ENCODE results near the gene F7. TPM values are rescaled to one million over a fixed set of nuclear protein-coding genes. Genes with fewer than 3 reads are reported as not detected.

F7 gene
- polyA plus RNA-seq, 2 of the 4 experiments (the other 2 are of a cell fraction): 0.26 to 0.65 TPM

- TF ChIP-seq POLR2A (IDR thresholded peaks at IDR 0.05; ENCODE audit: low read length): no peak
- TF ChIP-seq NR3C1 (IDR thresholded peaks at IDR 0.05): no peak
- TF ChIP-seq CBX8 (IDR thresholded peaks at IDR 0.05): no peak
- TF ChIP-seq HOXB13 (CRISPR knock-in tag; IDR thresholded peaks at IDR 0.05; ENCODE audit: low read depth): no peak
- TF ChIP-seq, protein P1, sequence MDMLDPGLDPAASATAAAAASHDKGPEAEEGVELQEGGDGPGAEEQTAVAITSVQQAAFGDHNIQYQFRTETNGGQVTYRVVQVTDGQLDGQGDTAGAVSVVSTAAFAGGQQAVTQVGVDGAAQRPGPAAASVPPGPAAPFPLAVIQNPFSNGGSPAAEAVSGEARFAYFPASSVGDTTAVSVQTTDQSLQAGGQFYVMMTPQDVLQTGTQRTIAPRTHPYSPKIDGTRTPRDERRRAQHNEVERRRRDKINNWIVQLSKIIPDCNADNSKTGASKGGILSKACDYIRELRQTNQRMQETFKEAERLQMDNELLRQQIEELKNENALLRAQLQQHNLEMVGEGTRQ (IDR thresholded peaks at IDR 0.05): no peak
- no peak for TF ChIP-seq RARB (CRISPR knock-in tag; IDR thresholded peaks at IDR 0.05)
- TF ChIP-seq MAFK (IDR thresholded peaks at IDR 0.05; ENCODE audit: partially characterized antibody): no peak
- TF ChIP-seq RNF2 (IDR thresholded peaks at IDR 0.05; ENCODE audit: borderline replicate concordance, low read depth): no peak
- no peak for TF ChIP-seq EP300 (IDR thresholded peaks at IDR 0.05)
- TF ChIP-seq, protein P2, sequence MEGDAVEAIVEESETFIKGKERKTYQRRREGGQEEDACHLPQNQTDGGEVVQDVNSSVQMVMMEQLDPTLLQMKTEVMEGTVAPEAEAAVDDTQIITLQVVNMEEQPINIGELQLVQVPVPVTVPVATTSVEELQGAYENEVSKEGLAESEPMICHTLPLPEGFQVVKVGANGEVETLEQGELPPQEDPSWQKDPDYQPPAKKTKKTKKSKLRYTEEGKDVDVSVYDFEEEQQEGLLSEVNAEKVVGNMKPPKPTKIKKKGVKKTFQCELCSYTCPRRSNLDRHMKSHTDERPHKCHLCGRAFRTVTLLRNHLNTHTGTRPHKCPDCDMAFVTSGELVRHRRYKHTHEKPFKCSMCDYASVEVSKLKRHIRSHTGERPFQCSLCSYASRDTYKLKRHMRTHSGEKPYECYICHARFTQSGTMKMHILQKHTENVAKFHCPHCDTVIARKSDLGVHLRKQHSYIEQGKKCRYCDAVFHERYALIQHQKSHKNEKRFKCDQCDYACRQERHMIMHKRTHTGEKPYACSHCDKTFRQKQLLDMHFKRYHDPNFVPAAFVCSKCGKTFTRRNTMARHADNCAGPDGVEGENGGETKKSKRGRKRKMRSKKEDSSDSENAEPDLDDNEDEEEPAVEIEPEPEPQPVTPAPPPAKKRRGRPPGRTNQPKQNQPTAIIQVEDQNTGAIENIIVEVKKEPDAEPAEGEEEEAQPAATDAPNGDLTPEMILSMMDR (IDR thresholded peaks at IDR 0.05): no peak
- TF ChIP-seq EHMT2 (IDR thresholded peaks at IDR 0.05; ENCODE audit: low read depth): no peak
- TF ChIP-seq CHD2 (IDR thresholded peaks at IDR 0.05; ENCODE audit: low read length, partially characterized antibody): no peak
- no peak for TF ChIP-seq KDM5A (IDR thresholded peaks at IDR 0.05)
- TF ChIP-seq NPAS2 (CRISPR knock-in tag; IDR thresholded peaks at IDR 0.05; ENCODE audit: borderline replicate concordance): no peak
- TF ChIP-seq FOSB (CRISPR knock-in tag; IDR thresholded peaks at IDR 0.05): no peak
- no peak for TF ChIP-seq GATA3 (IDR thresholded peaks at IDR 0.05; ENCODE audit: borderline replicate concordance)
- no peak for ATAC-seq
- no peak overlapping the region for H3K4me2 ChIP-seq
- H3K27ac ChIP-seq: no peak overlapping the region
- no peak for FAIRE-seq
- no peak overlapping the region for H3K4me3 ChIP-seq
- ChIA-PET CTCF (interaction anchor here (0.9 kb wide), 1 partner anchor 45 kb away, joined by 3 read pairs; no protein-coding TSS in a partner anchor), POLR2A (no interaction called here)
- DNase-seq (ENCODE audit: low read depth in 1 of 2, low spot score in 1 of 2): no peak
- H3K9me3 ChIP-seq: no peaks in the 10 kb centered on the region
- WGBS (ENCODE audit: missing lambda C conversion rate): 81% methylated on average over 6 of the region's 18 CpGs
- H3K4me1 ChIP-seq: no peaks in the 10 kb centered on the region
Observed at GRCh38 chr13:113074401-113074800, 31.2 kb upstream of the F7 start.

GRCh38 chr13:113074876-113075275 is 30.7 kb upstream of the F7 start:
- CTCF ChIA-PET: interaction anchor here (0.6 to 0.9 kb wide), 2 partner anchors 18 to 45 kb away, joined by 3 read pairs; no protein-coding TSS in a partner anchor
- no peak for FAIRE-seq
- no peak for TF ChIP-seq HOXB5 (CRISPR knock-in tag; IDR thresholded peaks at IDR 0.05)
- TF ChIP-seq E2F6 (IDR thresholded peaks at IDR 0.05; ENCODE audit: borderline replicate concordance, low read depth): no peak
- no peak for TF ChIP-seq CHD2 (IDR thresholded peaks at IDR 0.05; ENCODE audit: low read length, partially characterized antibody)
- TF ChIP-seq TFCP2L1 (CRISPR knock-in tag; IDR thresholded peaks at IDR 0.05): no peak
- TF ChIP-seq ESRRA (IDR thresholded peaks at IDR 0.05; ENCODE audit: borderline replicate concordance, low read length): no peak
- no peak for TF ChIP-seq RCOR1 (IDR thresholded peaks at IDR 0.05; ENCODE audit: low read depth, low read length)

DNA sequence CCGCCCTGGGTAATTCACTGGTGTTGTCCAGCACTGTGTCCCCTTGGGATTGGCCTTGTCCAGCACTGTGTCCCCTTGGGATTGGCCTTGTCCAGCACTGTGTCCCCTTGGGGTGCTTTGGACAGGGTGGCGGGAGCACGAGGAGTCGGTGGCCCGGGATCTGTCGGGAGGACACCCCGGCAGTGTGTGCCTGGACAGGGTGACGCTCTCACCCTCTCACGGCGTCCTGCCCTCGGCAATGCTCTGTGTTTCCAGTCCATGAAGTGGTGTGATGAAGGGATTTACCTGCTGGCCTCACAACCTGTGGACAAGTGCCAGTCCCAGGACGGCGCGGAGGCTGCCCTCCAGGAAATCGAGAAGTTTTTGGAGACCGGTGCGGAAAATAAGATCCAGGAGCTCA is 29.9 kb upstream of the F7 start:
- no peak for DNase-seq (ENCODE audit: low read depth in 1 of 2, low spot score in 1 of 2)
- Histone ChIP-seq H3K27ac (no peak overlapping the region), H3K4me1 (no peaks in the 10 kb centered on the region), H3K4me3 (no peak overlapping the region), H3K9me3 (no peaks in the 10 kb centered on the region), H3K4me2 (no peak overlapping the region)
- WGBS (ENCODE audit: missing lambda C conversion rate): 98% methylated on average over 8 of the region's 17 CpGs
- no peak for FAIRE-seq
- TF ChIP-seq SMC3 (IDR thresholded peaks at IDR 0.05) (no peak), MAX (IDR thresholded peaks at IDR 0.05) (no peak), CHD2 (IDR thresholded peaks at IDR 0.05; ENCODE audit: low read length, partially characterized antibody) (no peak)
- TF ChIP-seq, protein P1 (IDR thresholded peaks at IDR 0.05): no peak
- ATAC-seq: no peak
- ChIA-PET POLR2A (no interaction called here), CTCF (interaction anchor here (0.7 kb wide), 1 partner anchor 8 kb away, joined by 5 read pairs; no protein-coding TSS in a partner anchor)

More at GRCh38 chr13:113074876-113075275, 30.7 kb upstream of the F7 start:
- POLR2A ChIA-PET: no interaction called here
- no peak overlapping the region for H3K4me2 ChIP-seq
- WGBS (ENCODE audit: missing lambda C conversion rate): 82% methylated on average over 21 of the region's 22 CpGs
- no peaks in the 10 kb centered on the region for H3K9me3 ChIP-seq
- H3K27ac ChIP-seq: no peak overlapping the region
- no peak for DNase-seq (ENCODE audit: low read depth in 1 of 2, low spot score in 1 of 2)
- H3K4me1 ChIP-seq: no peaks in the 10 kb centered on the region
- no peak for ATAC-seq
- H3K4me3 ChIP-seq: no peak overlapping the region

All from A549 (cell line).